H1 (cell line): ENCODE results near the gene AKIRIN1. TPM values are rescaled to one million over a fixed set of nuclear protein-coding genes. Genes with fewer than 3 reads are reported as not detected.

Experiments
- CTCF ChIA-PET: fragments of 300-600 bp; sonication (Branson Sonifier 250); formaldehyde crosslinking; loops from one replicate; lab custom pipeline; 2021; ENCODE audit not compliant: partially characterized antibody; lab: Charles Lee
- POLR2A ChIA-PET: fragments of 300-600 bp; sonication (Branson Sonifier 250); formaldehyde crosslinking; loops from one replicate; lab custom pipeline; 2021; ENCODE audit warnings: inconsistent platforms; ENCODE audit not compliant: partially characterized antibody; lab: Charles Lee
- DNase-seq, 2 experiments: peaks; one replicate each; pipeline versions ENCODE4 v3.0.0 to v3.0.0-alpha.2; 2010 to 2022; ENCODE audit warnings: low spot score in 2 of 2, low read depth in 1 of 2, mixed read lengths in 1 of 2
- FAIRE-seq: peaks from 2 replicates; lab custom pipeline; 2011; peaks lifted over from hg19 to GRCh38; lab: Jason Lieb, UNC
- H2AFZ ChIP-seq: 2 replicates; pipeline ENCODE4 v1.8.1; 2012; ENCODE audit warnings: low read length, inconsistent platforms
- H2AK5ac ChIP-seq: 2 replicates; pipeline ENCODE4 v1.6.1; 2013; ENCODE audit warnings: low read depth, low read length
- H2BK120ac ChIP-seq: replicated peaks from 2 replicates; pipeline ENCODE3; 2013; ENCODE audit warnings: low read depth, low read length, inconsistent platforms
- H2BK12ac ChIP-seq: 2 replicates; pipeline ENCODE4 v1.6.1; 2013; ENCODE audit warnings: low read depth, low read length
- H2BK15ac ChIP-seq: 2 replicates; pipeline ENCODE4 v1.6.1; 2013; ENCODE audit warnings: low read length
- H2BK20ac ChIP-seq: 2 replicates; pipeline ENCODE4 v1.6.1; 2013; ENCODE audit warnings: low read length
- H2BK5ac ChIP-seq: 2 replicates; pipeline ENCODE4 v1.6.1; 2013; ENCODE audit warnings: low read depth, low read length
- H3K14ac ChIP-seq: 2 replicates; pipeline ENCODE4 v1.6.1; 2013; ENCODE audit warnings: inconsistent platforms; ENCODE audit not compliant: insufficient read length
- H3K18ac ChIP-seq: 2 replicates; pipeline ENCODE4 v1.6.1; 2013; ENCODE audit warnings: low read length; ENCODE audit errors: extremely low read depth
- H3K23ac ChIP-seq: 2 replicates; pipeline ENCODE4 v1.6.1; 2013; ENCODE audit warnings: inconsistent platforms; ENCODE audit not compliant: insufficient read length
- H3K23me2 ChIP-seq: 2 replicates; pipeline ENCODE4 v1.6.1; 2013; ENCODE audit warnings: low read depth, low read length
- H3K27ac ChIP-seq: 2 replicates; pipeline ENCODE4 v1.6.1; 2011; ENCODE audit warnings: low read depth, low read length, inconsistent platforms
- H3K27me3 ChIP-seq, 4 experiments: replicated peaks in 1 of 4; 1 replicate in 1 of 4; 2 replicates in 3 of 4; pipeline versions ENCODE4 v1.6.1 to v1.8.1; 2011 to 2013; ENCODE audit warnings: low read length in 3 of 4, mild to moderate bottlenecking in 3 of 4, inconsistent platforms in 2 of 4, mixed read lengths in 2 of 4, moderate library complexity in 1 of 4; ENCODE audit not compliant: control insufficient read depth in 3 of 4, insufficient read depth in 3 of 4; ENCODE audit errors: extremely low read depth in 1 of 4
- H3K36me3 ChIP-seq, 4 experiments: 2 replicates each; pipeline versions ENCODE4 v1.6.1 to v1.8.1; 2011 to 2013; ENCODE audit warnings: mild to moderate bottlenecking in 4 of 4, low read length in 3 of 4, moderate library complexity in 2 of 4, control low read depth in 1 of 4, inconsistent platforms in 1 of 4; ENCODE audit not compliant: insufficient read depth in 4 of 4, control insufficient read depth in 2 of 4
- H3K4ac ChIP-seq: replicated peaks from 2 replicates; pipeline ENCODE3; 2013; ENCODE audit warnings: low read length, low read depth, mixed read lengths, inconsistent platforms; ENCODE audit not compliant: insufficient read length
- H3K4me1 ChIP-seq, 4 experiments: replicated peaks in 1 of 4; 1 replicate in 1 of 4; 2 replicates in 3 of 4; pipeline versions ENCODE4 v1.6.1 to v1.8.1; 2011 to 2013; ENCODE audit warnings: low read length in 3 of 4, inconsistent platforms in 2 of 4, mixed read lengths in 1 of 4; ENCODE audit not compliant: insufficient read depth in 4 of 4, control insufficient read depth in 3 of 4
- H3K4me2 ChIP-seq, 2 experiments: 2 replicates each; pipeline versions ENCODE4 v1.6.1 to v1.8.1; 2011 to 2013; ENCODE audit warnings: low read depth in 2 of 2, low read length in 2 of 2, control low read depth in 1 of 2, inconsistent platforms in 1 of 2, mild to moderate bottlenecking in 1 of 2; ENCODE audit not compliant: insufficient read depth in 1 of 2
- H3K4me3 ChIP-seq, 4 experiments: fragments of 200-600, 300-600 bp in 1 of 4; sonication (generic), shearing (Covaris generic), sonication (Bioruptor Twin) in 1 of 4; 2 replicates each; pipeline versions ENCODE4 v1.5.1 to v1.8.1; 2011 to 2016; ENCODE audit warnings: low read length in 4 of 4, low read depth in 3 of 4, control low read depth in 2 of 4, inconsistent platforms in 2 of 4, mild to moderate bottlenecking in 2 of 4, mixed read lengths in 1 of 4, moderate library complexity in 1 of 4; ENCODE audit not compliant: insufficient read depth in 2 of 4; ENCODE audit errors: extremely low read depth in 1 of 4
- H3K56ac ChIP-seq: replicated peaks from 2 replicates; pipeline ENCODE3; 2013; ENCODE audit warnings: low read depth, mild to moderate bottlenecking, mixed read lengths, low read length, inconsistent platforms; ENCODE audit not compliant: insufficient read length
- H3K79me1 ChIP-seq: 2 replicates; pipeline ENCODE4 v1.6.1; 2013; ENCODE audit warnings: low read depth, low read length, control low read depth
- H3K79me2 ChIP-seq, 2 experiments: 2 replicates each; pipeline versions ENCODE4 v1.6.1 to v1.8.1; 2012 to 2013; ENCODE audit warnings: low read length in 2 of 2, mild to moderate bottlenecking in 2 of 2, inconsistent platforms in 1 of 2; ENCODE audit not compliant: insufficient read depth in 2 of 2, control insufficient read depth in 1 of 2
- H3K9ac ChIP-seq, 4 experiments: replicated peaks in 1 of 4; 1 replicate in 1 of 4; 2 replicates in 3 of 4; pipeline versions ENCODE4 v1.6.1 to v1.8.1; 2011 to 2013; ENCODE audit warnings: low read depth in 3 of 4, low read length in 3 of 4, control low read depth in 2 of 4, mild to moderate bottlenecking in 2 of 4, moderate library complexity in 2 of 4, inconsistent platforms in 1 of 4; ENCODE audit errors: extremely low read depth in 1 of 4
- H3K9me3 ChIP-seq, 2 experiments: 2 replicates each; pipeline versions ENCODE4 v1.6.1 to v1.8.1; 2012 to 2013; ENCODE audit warnings: mild to moderate bottlenecking in 2 of 2, moderate library complexity in 2 of 2, control low read depth in 1 of 2, inconsistent platforms in 1 of 2, low read depth in 1 of 2, low read length in 1 of 2, mixed read lengths in 1 of 2; ENCODE audit not compliant: insufficient read depth in 2 of 2
- H4K20me1 ChIP-seq, 2 experiments: replicated peaks in 1 of 2; 2 replicates each; pipeline versions ENCODE3 to v1.8.1; 2011 to 2013; ENCODE audit warnings: inconsistent platforms in 2 of 2, low read length in 2 of 2, mild to moderate bottlenecking in 1 of 2; ENCODE audit not compliant: insufficient read depth in 2 of 2, control insufficient read depth in 1 of 2
- H4K5ac ChIP-seq: 2 replicates; pipeline ENCODE4 v1.6.1; 2013; ENCODE audit warnings: low read length, low read depth, mixed read lengths, inconsistent platforms; ENCODE audit not compliant: insufficient read length
- H4K8ac ChIP-seq: 2 replicates; pipeline ENCODE4 v1.8.0; 2013; ENCODE audit warnings: mild to moderate bottlenecking, moderate library complexity, low read length, inconsistent platforms; ENCODE audit not compliant: insufficient read depth; ENCODE audit errors: extremely low read depth
- H4K91ac ChIP-seq: replicated peaks from 2 replicates; pipeline ENCODE3; 2013; ENCODE audit warnings: low read length, mixed read lengths, inconsistent platforms; ENCODE audit not compliant: insufficient read length
- BCL11A ChIP-seq, 2 experiments: IDR thresholded peaks; one replicate each; pipeline ENCODE4 v1.6.1; 2011; ENCODE audit warnings: low read depth in 2 of 2, low read length in 2 of 2, mild to moderate bottlenecking in 2 of 2
- CBX8 ChIP-seq: fragments of 300-800, 300-1000 bp; sonication (generic); IDR thresholded peaks from 2 replicates; pipeline ENCODE4 v1.7.1; 2016; ENCODE audit warnings: low read depth, low read length, borderline replicate concordance
- GABPA ChIP-seq: IDR thresholded peaks from 2 replicates; pipeline ENCODE4 v1.6.1; 2011; ENCODE audit warnings: mild to moderate bottlenecking, low read length, moderate library complexity, borderline replicate concordance; ENCODE audit not compliant: insufficient read depth
- NRF1 ChIP-seq: IDR thresholded peaks from 2 replicates; pipeline ENCODE4 v1.6.1; 2011; ENCODE audit warnings: mild to moderate bottlenecking, low read depth, low read length, improper control_type of control experiment
- WGBS, 2 experiments: shearing (Covaris generic) in 1 of 2; methylation state at CpG; one replicate each; pipeline versions ENCODE4 v1.1.6 to v1.1.7; 2013 to 2015; ENCODE audit warnings: low lambda C conversion rate in 2 of 2, mixed read lengths in 2 of 2, inconsistent platforms in 1 of 2, low coverage in 1 of 2, missing lambda C conversion rate in 1 of 2; ENCODE audit not compliant: insufficient replicate concordance in 2 of 2, insufficient coverage in 1 of 2, insufficient read length in 1 of 2; ENCODE audit errors: extremely low coverage in 1 of 2, missing lambda C conversion rate in 1 of 2; 5-methylcytosine and 5-hydroxymethylcytosine counted together
- polyA plus RNA-seq, 7 experiments: library from polyadenylated mRNA; depleted of rRNA in 3 of 7; stranded (reverse) in 5 of 7; unstranded in 2 of 7; fragments of >200 nt in 5 of 7; fragments of 200-250 nt in 2 of 7; gene quantifications; 1 replicate in 5 of 7; 2 replicates in 1 of 7; 4 replicates in 1 of 7; pipeline versions ENCODE4 v1.2.1 to v1.2.3, GENCODE V29; 2011 to 2013; ENCODE audit warnings: missing spikeins in 2 of 7, mixed read lengths in 2 of 7
- total RNA-seq: library from RNA; stranded (reverse); fragmentation: NEBNext Ultra II Directional; extraction: Animal tissue kit (Norgen Biotek cat#: 25700); gene quantifications from 2 replicates; pipeline ENCODE4 v1.2.1, GENCODE V29; 2021
- TF ChIP-seq, protein P1 (sequence below): IDR thresholded peaks from 2 replicates; pipeline ENCODE4 v1.6.1; 2011; ENCODE audit warnings: low read depth, mild to moderate bottlenecking, low read length; ENCODE audit not compliant: insufficient read depth

The AKIRIN1 gene
- total and polyA plus RNA-seq, 2 of the 8 experiments (the other 6 are each of a cell fraction or from before 2014, with no cell fraction given) = 148 to 236 TPM

DNA sequence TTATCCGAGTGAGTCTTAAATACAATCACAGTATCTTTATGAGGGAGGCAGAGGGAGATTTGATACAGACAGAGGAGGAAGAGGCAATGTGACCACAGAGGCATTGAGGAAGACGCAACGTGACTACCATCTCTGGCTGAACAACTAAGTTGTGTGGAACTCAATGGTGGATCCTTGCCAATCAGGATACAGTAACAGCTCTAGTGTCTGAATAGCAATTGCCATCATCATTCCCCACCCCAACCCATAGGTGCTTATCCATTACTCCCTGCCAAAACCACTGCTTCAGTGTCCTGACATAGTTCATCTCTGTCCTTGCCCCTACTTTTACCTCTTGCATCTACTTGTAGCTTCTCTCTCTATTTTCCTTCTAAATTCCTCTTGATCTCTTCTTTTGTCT, 29.0 kb upstream of the AKIRIN1 start:
- no peak overlapping the region for H4K8ac ChIP-seq
- no peak overlapping the region for H2BK5ac ChIP-seq
- no peaks in the 10 kb centered on the region for H3K9me3 ChIP-seq
- no peaks in the 10 kb centered on the region for H3K36me3 ChIP-seq
- no peak overlapping the region for H3K4ac ChIP-seq
- no peak overlapping the region for H3K14ac ChIP-seq
- H3K4me2 ChIP-seq = no peak overlapping the region
- no peak overlapping the region for H2BK20ac ChIP-seq
- DNase-seq (no peak), FAIRE-seq (no peak)
- CTCF ChIA-PET = interaction anchor here (1.2 kb wide), 1 partner anchor 496 kb away, joined by 4 read pairs; no protein-coding TSS in a partner anchor
- no peaks in the 10 kb centered on the region for H3K4me1 ChIP-seq
- no peak overlapping the region for H2BK120ac ChIP-seq
- no peak overlapping the region for H2BK15ac ChIP-seq
- H3K79me1 ChIP-seq = no peaks in the 10 kb centered on the region
- no peak overlapping the region; the same call in 1 of the 2 replicates for H2BK12ac ChIP-seq
- no peaks in the 10 kb centered on the region for H3K23me2 ChIP-seq
- no peak overlapping the region for H2AK5ac ChIP-seq
- TF ChIP-seq GABPA (no peak), NRF1 (no peak), CBX8 (no peak), BCL11A (IDR thresholded peaks at IDR 0.05; ENCODE audit: low read depth in 2 of 2, low read length in 2 of 2) (no peak)
- TF ChIP-seq, protein P1, sequence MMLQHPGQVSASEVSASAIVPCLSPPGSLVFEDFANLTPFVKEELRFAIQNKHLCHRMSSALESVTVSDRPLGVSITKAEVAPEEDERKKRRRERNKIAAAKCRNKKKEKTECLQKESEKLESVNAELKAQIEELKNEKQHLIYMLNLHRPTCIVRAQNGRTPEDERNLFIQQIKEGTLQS = no peak
- no peak overlapping the region for H4K5ac ChIP-seq
- H2AFZ ChIP-seq = peak overlapping the region; percentile 9; the same call in 1 of the 2 replicates
- no peak overlapping the region for H3K56ac ChIP-seq
- 94% methylated on average over 3 of the region's 3 CpGs; no CpG with 5 or more reads in 1 of the 2 experiments for WGBS, 2 experiments
- no peaks in the 10 kb centered on the region for H3K79me2 ChIP-seq
- no peak overlapping the region for H3K23ac ChIP-seq
- H3K9ac ChIP-seq = no peak overlapping the region
- no peak overlapping the region for H3K27ac ChIP-seq
- no peak overlapping the region for H3K18ac ChIP-seq
- POLR2A ChIA-PET = no interaction called here
- no peak overlapping the region for H4K91ac ChIP-seq
- no peak overlapping the region for H3K4me3 ChIP-seq
- no peaks in the 10 kb centered on the region for H3K27me3 ChIP-seq
- H4K20me1 ChIP-seq = peaks cover 0 to 1% of the 10 kb centered on the region in 2 experiments
